Activated CD8-positive, alpha-beta memory T cell treated with anti-CD3 and anti-CD28 coated beads, Interleukin-2, amount 50 U/mL, for 4 hours (primary cell): ENCODE data around the gene UGT1A7.

Experiments used
- DNase-seq: peaks from one replicate; pipeline ENCODE4 v3.0.0-alpha.2; 2020

UGT1A7 gene

DNA sequence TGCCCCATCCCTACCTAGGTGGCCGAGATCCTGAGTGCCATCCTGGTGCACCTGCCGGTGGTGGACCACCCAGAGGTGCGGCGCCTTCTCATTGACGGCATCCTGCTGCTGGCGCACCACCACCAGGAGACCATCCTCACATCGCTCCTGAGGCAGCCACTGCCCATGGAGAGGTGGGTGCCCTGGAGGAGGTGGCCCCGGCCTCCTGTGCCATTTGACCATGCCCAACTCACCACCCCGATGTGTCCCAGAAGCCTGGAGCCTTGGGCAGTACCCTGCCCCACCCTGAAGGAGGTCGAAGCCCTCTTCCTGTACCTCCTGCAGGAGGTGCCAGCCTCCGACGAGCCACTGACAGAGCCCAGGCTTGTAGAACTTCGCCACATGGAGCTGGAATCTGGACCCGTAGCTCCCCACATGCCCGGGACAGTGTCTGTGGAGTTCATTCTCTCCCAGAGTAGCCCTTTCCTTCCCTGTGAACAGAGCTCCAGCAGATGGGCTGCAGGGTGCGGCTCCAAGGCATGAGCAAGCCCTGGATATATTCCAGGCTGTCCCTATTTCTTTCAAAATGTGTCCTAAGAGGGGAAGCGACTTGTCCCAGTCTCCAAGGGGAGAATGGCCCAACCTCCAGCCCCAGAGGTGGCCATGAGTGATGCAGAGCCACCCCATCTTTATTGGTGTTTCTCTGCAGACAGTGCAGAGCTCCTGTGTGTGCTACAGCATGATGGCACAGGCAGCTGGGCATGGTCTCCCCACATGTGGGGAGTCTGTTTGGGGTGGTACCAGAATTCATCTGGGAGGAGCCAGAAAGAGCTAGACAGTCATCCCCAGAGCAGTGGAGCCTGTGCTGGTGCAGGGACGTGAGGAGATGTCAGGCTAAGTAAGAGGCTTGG is 138.4 kb downstream of the UGT1A7 start:
- no peak for DNase-seq

DNA sequence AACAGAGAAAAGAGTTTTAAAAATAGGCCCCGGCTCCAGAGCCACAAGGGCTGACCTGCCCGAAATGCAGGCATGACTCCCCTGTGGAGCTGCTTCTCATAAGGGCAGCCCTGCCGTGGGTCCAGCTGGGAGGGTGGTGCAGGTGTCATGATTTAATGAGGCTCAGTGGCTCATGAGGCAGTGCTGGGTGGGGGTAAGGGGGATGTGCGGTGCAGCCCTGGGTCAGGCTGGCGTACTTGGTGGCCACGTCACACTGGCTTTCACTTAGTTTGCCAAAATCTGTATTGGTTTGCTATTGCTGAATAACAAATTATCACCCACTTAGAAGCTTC is 139.0 kb downstream of the UGT1A7 start:
- no peak for DNase-seq

DNA sequence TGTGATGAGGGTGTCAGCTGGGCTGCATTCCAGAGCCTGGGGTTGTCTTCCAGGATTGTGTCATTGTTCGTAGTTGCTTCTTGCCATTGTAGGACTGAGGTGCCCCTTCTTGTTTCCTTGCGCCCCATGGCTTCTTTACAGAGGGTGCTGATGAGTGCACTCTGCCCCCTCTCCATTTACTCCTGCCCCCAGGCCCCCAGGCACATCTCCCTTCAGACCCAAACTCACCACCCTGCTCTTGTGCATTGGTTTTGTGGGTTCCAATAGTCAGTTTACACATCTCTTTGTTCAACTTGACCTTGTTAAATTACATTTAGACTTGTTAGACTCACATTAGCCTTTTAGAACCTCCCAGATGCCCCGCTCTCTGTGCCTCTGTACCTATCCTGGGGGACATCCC is 139.5 kb downstream of the UGT1A7 start:
- no peak for DNase-seq

DNA sequence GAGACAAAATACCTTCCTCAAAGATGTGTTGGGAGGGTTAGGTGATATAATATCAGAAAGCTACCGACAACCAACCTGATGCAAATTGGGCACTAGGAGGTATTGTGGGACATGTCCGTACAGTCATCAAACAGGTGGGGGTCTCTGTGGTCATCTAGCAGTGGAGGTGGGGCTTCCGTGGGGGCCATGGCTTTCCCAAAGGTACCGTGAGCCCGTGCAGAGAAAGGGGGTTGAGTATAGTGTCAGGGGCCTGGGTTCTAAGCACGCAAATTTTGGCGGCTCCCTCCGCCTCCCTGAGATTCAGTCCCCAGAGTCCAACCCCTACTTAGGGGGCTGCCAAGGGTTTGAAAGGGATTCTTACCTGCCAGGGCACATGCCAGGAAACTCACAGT is 140.0 kb downstream of the UGT1A7 start:
- no peak for DNase-seq

DNA sequence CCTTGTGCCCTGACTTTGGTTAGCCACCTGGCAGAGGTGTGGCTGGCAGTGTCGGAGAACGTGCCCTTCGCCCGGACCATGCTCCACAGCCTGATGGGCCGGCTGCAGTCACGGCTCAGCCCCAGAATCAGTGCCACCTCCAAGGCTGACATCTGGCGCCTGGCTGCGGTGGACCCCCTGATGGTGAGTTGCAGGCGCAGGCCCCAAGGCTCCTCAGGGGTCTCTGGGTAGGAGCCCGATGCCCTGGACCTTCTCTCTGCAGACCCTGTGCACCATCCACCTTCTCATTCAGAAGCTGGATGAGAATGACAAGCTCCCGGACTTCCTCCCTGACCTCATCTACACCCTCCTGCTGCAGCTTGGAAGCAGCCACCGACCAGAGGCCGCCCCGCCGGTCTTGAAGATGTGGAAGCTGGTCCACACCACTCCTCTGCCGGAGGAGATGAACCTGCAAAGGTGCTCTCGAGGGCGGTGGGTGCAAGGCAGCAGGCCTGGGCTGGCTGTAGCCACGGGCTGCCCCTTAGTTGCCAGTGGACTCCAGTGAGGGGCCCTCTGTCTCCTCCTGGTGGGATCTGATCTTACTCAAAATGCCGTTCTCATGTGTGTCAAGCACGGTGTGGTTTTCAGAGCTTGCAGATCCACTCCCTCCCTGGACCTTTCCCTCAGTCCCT is 140.5 kb downstream of the UGT1A7 start:
- DNase-seq = no peak
